Lung (tissue), 12 donors: ENCODE measurements around the gene DNAJC15. TPM values are rescaled to one million over a fixed set of nuclear protein-coding genes. Genes with fewer than 3 reads are reported as not detected.
A peak's percentile ranks its signal among the peaks of the same experiment; 100 is the strongest.

Experiments used
- ATAC-seq: fragments of 200-7000 bp; cut with Tn5 transposase; one replicate; pipeline ENCODE4 v1.9.1; 2020; ENCODE audit warnings: moderate number of reproducible peaks; ENCODE audit not compliant: insufficient read depth, low FRiP score
- DNase-seq, 3 donors: peaks; one replicate each; pipeline ENCODE4 v3.0.0-alpha.2; 2013 to 2017
- H3K27ac ChIP-seq, 2 donors: one replicate each; pipeline ENCODE4 v1.5.1; 2013; ENCODE audit warnings: mild to moderate bottlenecking in 2 of 2, moderate library complexity in 2 of 2, control low read depth in 1 of 2, inconsistent platforms in 1 of 2, low read depth in 1 of 2, low read length in 1 of 2
- H3K27me3 ChIP-seq, 3 donors: one replicate each; pipeline ENCODE4 v1.5.1; 2013; ENCODE audit warnings: low read length in 2 of 3; ENCODE audit not compliant: control insufficient read depth in 3 of 3, insufficient read depth in 3 of 3
- H3K36me3 ChIP-seq, 4 donors: one replicate each; pipeline ENCODE4 v1.5.1; 2013; ENCODE audit warnings: low read length in 4 of 4, mild to moderate bottlenecking in 1 of 4, moderate library complexity in 1 of 4; ENCODE audit not compliant: control insufficient read depth in 4 of 4, insufficient read depth in 4 of 4
- H3K4me1 ChIP-seq, 5 donors: one replicate each; pipeline ENCODE4 v1.5.1; 2013; ENCODE audit warnings: low read length in 5 of 5, mild to moderate bottlenecking in 2 of 5, moderate library complexity in 1 of 5; ENCODE audit not compliant: control insufficient read depth in 5 of 5, insufficient read depth in 5 of 5
- H3K4me3 ChIP-seq: one replicate; pipeline ENCODE4 v1.5.1; 2013; ENCODE audit warnings: mild to moderate bottlenecking, control low read depth, moderate library complexity
- H3K9ac ChIP-seq, 2 donors: one replicate each; pipeline ENCODE4 v1.5.1; 2013; ENCODE audit warnings: low read length in 2 of 2, control low read depth in 1 of 2; ENCODE audit not compliant: insufficient read depth in 1 of 2
- H3K9me3 ChIP-seq, 4 donors: one replicate each; pipeline ENCODE4 v1.5.1; 2013; ENCODE audit warnings: low read length in 3 of 4, mild to moderate bottlenecking in 1 of 4, moderate library complexity in 1 of 4; ENCODE audit not compliant: control insufficient read depth in 4 of 4, insufficient read depth in 3 of 4
- whole genome bisulfite sequencing, 2 donors: extraction: QIAGEN DNeasy Blood & Tissue Kit; methylation state at CpG; one replicate each; pipeline ENCODE4 v1.1.7; 2013; 5-methylcytosine and 5-hydroxymethylcytosine counted together
- polyA plus RNA-seq, 2 donors: library from polyadenylated mRNA; stranded (reverse); fragments of 200-250 nt; gene quantifications; one replicate each; pipeline ENCODE4 v1.2.1, GENCODE V29; 2013
- total RNA-seq, 2 donors: library from RNA; depleted of rRNA in 1 of 2; stranded (reverse); fragments of >200 nt in 1 of 2; gene quantifications; one replicate each; pipeline ENCODE4 v1.2.1, GENCODE V29; 2014 to 2021
- TF ChIP-seq, protein P1 (sequence below): IDR thresholded peaks from 2 replicates; pipeline ENCODE4 v1.5.1; 2012; ENCODE audit warnings: mild to moderate bottlenecking; ENCODE audit errors: control extremely low read depth, extremely low read depth
- donor health status: control.
- donor health status: control.
- donor health status: Bipolar disorder and iron deficiency.
- donor health status: healthy.
- donor health status: DM: yes; HTN: yes; CAD: no.

Gene DNAJC15
- total and polyA plus RNA-seq, 4 donors: 16.8 to 21.8 (median 19.2) TPM

DNA sequence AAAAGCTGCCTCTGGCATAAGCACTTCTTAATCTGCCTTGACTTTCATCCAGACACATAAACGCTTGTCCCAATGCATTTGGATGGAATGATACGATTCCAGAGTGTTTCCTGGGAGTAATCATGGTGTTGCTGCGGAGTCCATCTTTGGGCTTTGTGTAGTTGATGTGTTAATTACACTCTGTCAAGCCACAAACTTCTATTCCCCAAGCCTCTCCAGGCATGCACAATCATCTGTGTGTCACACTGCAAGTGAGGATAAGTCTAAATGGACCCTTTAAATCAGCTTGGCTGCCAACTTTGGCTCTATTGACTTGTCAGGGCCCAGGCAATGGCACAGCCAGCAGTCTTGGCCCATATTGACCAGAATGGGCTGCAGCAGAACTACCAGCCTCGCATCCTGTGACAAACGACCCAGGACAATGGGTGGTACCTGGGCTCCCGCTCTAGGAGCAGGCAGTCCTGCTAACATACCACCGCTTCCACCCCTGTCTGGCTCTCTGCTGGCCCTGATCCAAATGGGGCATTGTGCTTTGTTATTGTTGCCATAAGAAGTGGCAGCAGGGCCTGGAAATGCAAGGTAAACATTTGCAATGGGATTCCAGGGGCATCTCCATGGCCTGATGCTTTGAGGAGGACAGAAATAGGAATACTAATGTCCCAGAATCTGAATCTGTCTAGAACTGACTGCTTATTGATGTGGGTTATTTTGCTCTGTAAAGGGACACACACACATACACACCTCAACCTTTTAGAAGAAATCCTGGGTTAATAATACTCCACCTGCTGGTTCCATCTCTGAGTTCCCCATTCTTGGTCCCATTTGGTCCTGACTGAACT is 127.2 kb downstream of the DNAJC15 start:
- no peak overlapping the region for H3K4me3 ChIP-seq
- H3K9me3 ChIP-seq: peaks cover 0 to 2% (median 0%) of the 10 kb centered on the region in 4 donors
- H3K9ac ChIP-seq: no peak overlapping the region
- no peaks in the 10 kb centered on the region for H3K4me1 ChIP-seq
- 83 to 86% methylated on average over 7 of the region's 7 CpGs for WGBS, 2 donors
- H3K36me3 ChIP-seq: no peaks in the 10 kb centered on the region
- peaks cover 0 to 5% (median 2%) of the 10 kb centered on the region in 3 donors for H3K27me3 ChIP-seq
- peak in 1 of 3 donors; percentile 30 for DNase-seq
- no peak for ATAC-seq
- TF ChIP-seq, protein P1, sequence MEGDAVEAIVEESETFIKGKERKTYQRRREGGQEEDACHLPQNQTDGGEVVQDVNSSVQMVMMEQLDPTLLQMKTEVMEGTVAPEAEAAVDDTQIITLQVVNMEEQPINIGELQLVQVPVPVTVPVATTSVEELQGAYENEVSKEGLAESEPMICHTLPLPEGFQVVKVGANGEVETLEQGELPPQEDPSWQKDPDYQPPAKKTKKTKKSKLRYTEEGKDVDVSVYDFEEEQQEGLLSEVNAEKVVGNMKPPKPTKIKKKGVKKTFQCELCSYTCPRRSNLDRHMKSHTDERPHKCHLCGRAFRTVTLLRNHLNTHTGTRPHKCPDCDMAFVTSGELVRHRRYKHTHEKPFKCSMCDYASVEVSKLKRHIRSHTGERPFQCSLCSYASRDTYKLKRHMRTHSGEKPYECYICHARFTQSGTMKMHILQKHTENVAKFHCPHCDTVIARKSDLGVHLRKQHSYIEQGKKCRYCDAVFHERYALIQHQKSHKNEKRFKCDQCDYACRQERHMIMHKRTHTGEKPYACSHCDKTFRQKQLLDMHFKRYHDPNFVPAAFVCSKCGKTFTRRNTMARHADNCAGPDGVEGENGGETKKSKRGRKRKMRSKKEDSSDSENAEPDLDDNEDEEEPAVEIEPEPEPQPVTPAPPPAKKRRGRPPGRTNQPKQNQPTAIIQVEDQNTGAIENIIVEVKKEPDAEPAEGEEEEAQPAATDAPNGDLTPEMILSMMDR: no peak
- H3K27ac ChIP-seq: no peak overlapping the region

DNA sequence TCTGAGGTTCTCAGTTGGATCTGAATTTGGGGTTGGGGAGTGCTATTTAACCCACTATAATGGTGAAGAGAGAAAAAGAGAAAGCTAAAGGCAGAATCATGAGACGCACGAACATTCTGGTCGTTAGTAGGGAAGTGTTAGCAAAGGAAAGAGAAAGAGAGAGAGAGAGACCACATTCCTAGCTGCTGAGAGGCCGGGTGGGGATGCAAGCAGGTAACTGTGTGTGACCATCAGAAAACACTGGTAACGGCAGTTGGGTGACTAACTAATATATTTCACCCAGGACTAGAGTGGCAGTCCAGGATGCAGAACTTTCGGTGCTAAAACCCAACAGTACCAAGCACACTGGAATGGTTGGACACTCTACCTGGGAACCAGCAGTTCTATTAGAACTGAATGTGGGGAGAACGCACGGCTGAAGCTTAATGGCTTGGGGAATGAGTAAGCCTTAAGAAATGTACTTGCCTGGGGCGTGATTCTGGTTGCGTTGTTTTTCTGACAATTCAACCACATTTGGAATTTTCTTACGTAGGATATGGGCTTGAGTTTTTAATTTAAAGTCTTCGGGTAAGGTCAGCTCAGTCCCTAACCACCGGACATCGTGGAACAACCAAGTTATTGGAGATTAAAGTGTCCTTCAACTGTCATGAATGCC is 130.2 kb downstream of the DNAJC15 start:
- DNase-seq (no peak), ATAC-seq (no peak)
- TF ChIP-seq, protein P1: no peak
- Histone ChIP-seq H3K4me3 (no peak overlapping the region), H3K9ac (no peak overlapping the region), H3K4me1 (no peaks in the 10 kb centered on the region), H3K36me3 (no peaks in the 10 kb centered on the region), H3K27ac (no peak overlapping the region), H3K27me3 (peaks cover 0 to 2% (median 0%) of the 10 kb centered on the region in 3 donors), H3K9me3 (peaks cover 0 to 2% (median 0%) of the 10 kb centered on the region in 4 donors)
- WGBS, 2 donors: 92 to 95% methylated on average over 14 of the region's 14 CpGs

DNA sequence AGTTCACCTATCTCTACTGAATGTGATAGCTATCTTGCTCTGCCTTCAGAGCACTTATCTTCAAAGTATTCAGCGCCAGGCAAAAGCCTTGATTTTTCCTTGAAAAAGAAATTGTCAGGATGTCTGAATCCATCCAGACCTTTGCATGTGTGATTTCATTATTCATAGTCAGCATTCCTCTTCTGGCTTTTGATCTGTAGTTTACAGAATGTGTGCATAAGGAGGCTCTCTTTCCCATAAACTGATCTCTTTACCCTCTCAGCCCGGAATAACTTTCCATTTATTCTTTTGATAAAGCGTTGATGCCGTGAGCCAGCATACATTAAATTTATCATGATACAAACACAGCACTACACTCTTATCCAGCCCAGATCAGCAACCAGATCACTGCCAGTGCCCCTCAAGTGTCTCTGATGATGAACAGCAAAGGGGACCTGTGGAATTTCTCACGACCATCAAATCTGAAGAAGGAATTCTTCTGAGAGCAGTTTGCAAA is 130.8 kb downstream of the DNAJC15 start:
- DNase-seq (no peak), ATAC-seq (no peak)
- peaks cover 0 to 2% (median 0%) of the 10 kb centered on the region in 4 donors for H3K9me3 ChIP-seq
- peaks cover 0 to 5% (median 0%) of the 10 kb centered on the region in 5 donors for H3K4me1 ChIP-seq
- no peaks in the 10 kb centered on the region for H3K36me3 ChIP-seq
- no peak overlapping the region for H3K27ac ChIP-seq
- no peaks in the 10 kb centered on the region for H3K27me3 ChIP-seq
- TF ChIP-seq, protein P1: no peak
- H3K4me3 ChIP-seq: no peak overlapping the region
- 64 to 88% methylated on average over 5 of the region's 5 CpGs for WGBS, 2 donors
- no peak overlapping the region for H3K9ac ChIP-seq
